K562 (cell line): Measurements from ENCODE around the gene ZBTB47. TPM values are rescaled to one million over a fixed set of nuclear protein-coding genes. Genes with fewer than 3 reads are reported as not detected.

ENCODE experiments used
- ATAC-seq: fragments of 200-7000 bp; cut with Tn5 transposase; 3 replicates; pipeline ENCODE4 v1.9.1; 2020; ENCODE audit warnings: moderate library complexity
- BruUV-seq: library from RNA; stranded (reverse); fragments of 400-500 nt; replicated peaks from 2 replicates; lab custom pipeline; 2021; lab: Mats Ljungman, UMichigan
- CTCF ChIA-PET: fragments of 300-600 bp; formaldehyde crosslinking; extraction: SDS; loops from one replicate; lab custom pipeline; 2021; ENCODE audit warnings: low intra/inter-chr PET ratio; lab: Yijun Ruan, JAX
- POLR2A ChIA-PET: fragments of 300-600, 350-650 bp; sonication (Branson Sonifier 250); formaldehyde crosslinking; extraction: SDS; loops from one replicate; lab custom pipeline; 2021; ENCODE audit warnings: antibody characterized with exemption, inconsistent platforms; lab: Yijun Ruan, JAX
- DNase-seq, 4 experiments: peaks; one replicate each; pipeline versions ENCODE4 v3.0.0 to v3.0.0-alpha.2; 2011 to 2018; ENCODE audit warnings: low spot score in 3 of 4, mixed read lengths in 3 of 4; ENCODE audit errors: extremely low read depth in 1 of 4
- FAIRE-seq: peaks from 2 replicates; lab custom pipeline; 2011; peaks lifted over from hg19 to GRCh38; lab: Jason Lieb, UNC
- H2AFZ ChIP-seq: 2 replicates; pipeline ENCODE4 v1.6.0; 2011; ENCODE audit warnings: low read depth, low read length, control low read depth, inconsistent platforms
- H3K27ac ChIP-seq: fragments of 200-600 bp; 3 replicates; pipeline ENCODE4 v1.8.0; 2011; ENCODE audit warnings: low read depth, mild to moderate bottlenecking, control low read depth, inconsistent platforms, low read length, moderate library complexity, mixed read lengths; ENCODE audit errors: extremely low read depth
- H3K27me3 ChIP-seq, 2 experiments: fragments of 300-600 bp in 1 of 2; 2 replicates in 1 of 2; 3 replicates in 1 of 2; pipeline versions ENCODE4 v1.6.0 to v1.8.0; 2011; ENCODE audit warnings: inconsistent platforms in 2 of 2, low read length in 2 of 2, mild to moderate bottlenecking in 1 of 2, mixed read lengths in 1 of 2, moderate library complexity in 1 of 2; ENCODE audit not compliant: control insufficient read depth in 2 of 2, insufficient read depth in 2 of 2
- H3K36me3 ChIP-seq: fragments of 300-600 bp; 3 replicates; pipeline ENCODE4 v1.8.0; 2011; ENCODE audit warnings: mild to moderate bottlenecking, low read length, inconsistent platforms; ENCODE audit not compliant: control insufficient read depth, insufficient read depth
- H3K4me1 ChIP-seq, 2 experiments: fragments of 200-600 bp in 1 of 2; replicated peaks in 1 of 2; 2 replicates in 1 of 2; 3 replicates in 1 of 2; pipeline versions ENCODE4 v1.5.1 to v1.8.0; 2011; ENCODE audit warnings: inconsistent platforms in 2 of 2, low read length in 2 of 2, mild to moderate bottlenecking in 1 of 2, mixed read lengths in 1 of 2, moderate library complexity in 1 of 2; ENCODE audit not compliant: control insufficient read depth in 2 of 2, insufficient read depth in 2 of 2
- H3K4me2 ChIP-seq: 2 replicates; pipeline ENCODE4 v1.6.1; 2011; ENCODE audit warnings: low read length, control low read depth, inconsistent platforms, mixed read lengths; ENCODE audit not compliant: insufficient read depth
- H3K4me3 ChIP-seq: fragments of 200-600 bp; sonication (generic), shearing (Covaris generic); 2 replicates; pipeline ENCODE4 v1.5.1; 2016; ENCODE audit warnings: control low read depth, inconsistent platforms
- H3K79me2 ChIP-seq: fragments of 200-600 bp; 3 replicates; pipeline ENCODE4 v1.8.0; 2011; ENCODE audit warnings: low read length, inconsistent platforms; ENCODE audit not compliant: control insufficient read depth, insufficient read depth
- H3K9ac ChIP-seq, 2 experiments: 2 replicates each; pipeline versions ENCODE4 v1.6.0 to v1.6.1; 2011; ENCODE audit warnings: low read depth in 2 of 2, low read length in 2 of 2, control low read depth in 1 of 2, inconsistent platforms in 1 of 2, mild to moderate bottlenecking in 1 of 2, mixed read lengths in 1 of 2; ENCODE audit not compliant: insufficient read depth in 1 of 2
- H3K9me1 ChIP-seq: one replicate; pipeline ENCODE4 v1.6.0; 2011; ENCODE audit warnings: inconsistent platforms, mild to moderate bottlenecking, low read length, moderate library complexity; ENCODE audit not compliant: control insufficient read depth, insufficient read depth
- H3K9me3 ChIP-seq: replicated peaks from 2 replicates; pipeline ENCODE4 v1.5.1; 2011; ENCODE audit warnings: low read depth, low read length, inconsistent platforms; ENCODE audit not compliant: control insufficient read depth, insufficient read depth
- H4K20me1 ChIP-seq: replicated peaks from 2 replicates; pipeline ENCODE4 v1.6.1; 2011; ENCODE audit warnings: low read length, inconsistent platforms, mixed read lengths; ENCODE audit not compliant: control insufficient read depth, insufficient read depth
- BCOR ChIP-seq: fragments of 450-650 bp; IDR thresholded peaks from 2 replicates; pipeline ENCODE4 v1.6.1; 2016
- BRF2 ChIP-seq: IDR thresholded peaks from 3 replicates; pipeline ENCODE4 v1.6.1; 2011; ENCODE audit warnings: borderline replicate concordance, mild to moderate bottlenecking; ENCODE audit not compliant: insufficient read length, insufficient read depth
- DNMT1 ChIP-seq: fragments of 450-650 bp; IDR thresholded peaks from 2 replicates; pipeline ENCODE4 v1.6.1; 2016; ENCODE audit warnings: antibody characterized with exemption, mild to moderate bottlenecking
- EP400 ChIP-seq: fragments of 450-650 bp; IDR thresholded peaks from 2 replicates; pipeline ENCODE4 v1.6.1; 2017; ENCODE audit warnings: antibody characterized with exemption, mild to moderate bottlenecking, moderate library complexity
- HIVEP1 ChIP-seq: fragments of 250-450 bp; sonication (Bioruptor Pico); IDR thresholded peaks from 2 replicates; pipeline ENCODE4 v1.4.0; 2020; ENCODE audit warnings: mild to moderate bottlenecking
- HNRNPL ChIP-seq: fragments of 200-400 bp; formaldehyde crosslinking; IDR thresholded peaks from 2 replicates; pipeline ENCODE4 v1.6.1; 2017; ENCODE audit warnings: low read depth, mild to moderate bottlenecking, low read length
- ILF3 ChIP-seq: fragments of 450-650 bp; IDR thresholded peaks from 2 replicates; pipeline ENCODE4 v1.6.1; 2018; ENCODE audit warnings: antibody characterized with exemption, mild to moderate bottlenecking, moderate library complexity, borderline replicate concordance
- LARP7 ChIP-seq: fragments of 450-650 bp; IDR thresholded peaks from 2 replicates; pipeline ENCODE4 v1.6.1; 2016
- PRMT5 ChIP-seq: sonication (generic); formaldehyde crosslinking; IDR thresholded peaks from 2 replicates; pipeline ENCODE4 v1.5.0; 2020; ENCODE audit warnings: missing genetic modification reagents
- PTTG1 ChIP-seq: fragments of 450-650 bp; IDR thresholded peaks from 2 replicates; pipeline ENCODE4 v1.6.1; 2016; ENCODE audit warnings: low read depth, mild to moderate bottlenecking, missing genetic modification characterization, missing compliant biosample characterization
- RNF2 ChIP-seq: sonication (generic); IDR thresholded peaks from 2 replicates; pipeline ENCODE4 v1.6.1; 2016
- TCF3 ChIP-seq: sonication (generic); formaldehyde crosslinking; IDR thresholded peaks from 2 replicates; pipeline ENCODE4 v1.4.0; 2020; ENCODE audit warnings: mild to moderate bottlenecking, missing genetic modification reagents
- ZEB2 ChIP-seq: fragments of 450-650 bp; IDR thresholded peaks from 2 replicates; pipeline ENCODE4 v1.6.1; 2016
- ZNF134 ChIP-seq: fragments of 250-450 bp; sonication (Bioruptor Pico); conservative IDR thresholded peaks from 2 replicates; pipeline ENCODE4 v1.4.0; 2020
- ZNF175 ChIP-seq: fragments of 200-800 bp; sonication (Bioruptor generic); IDR thresholded peaks from 2 replicates; pipeline ENCODE4 v1.6.1; 2016; ENCODE audit warnings: low read depth, mild to moderate bottlenecking, missing genetic modification characterization, missing compliant biosample characterization
- ZNF507 ChIP-seq: conservative IDR thresholded peaks from 2 replicates; pipeline ENCODE4 v1.6.1; 2017; ENCODE audit warnings: missing genetic modification characterization, missing compliant biosample characterization
- ZNF57 ChIP-seq: fragments of 450-650 bp; formaldehyde crosslinking; IDR thresholded peaks from 2 replicates; pipeline ENCODE4 v1.4.0; 2020; ENCODE audit warnings: mild to moderate bottlenecking, moderate library complexity
- ZNF780A ChIP-seq: fragments of 250-450 bp; sonication (Bioruptor Pico); IDR thresholded peaks from 2 replicates; pipeline ENCODE4 v1.5.0; 2021; ENCODE audit warnings: mild to moderate bottlenecking
- WGBS: fragments of 100-300 bp; shearing (Covaris generic); methylation state at CpG from one replicate; pipeline ENCODE4 v1.1.6; 2016; ENCODE audit warnings: low coverage, mixed read lengths; ENCODE audit not compliant: insufficient coverage; ENCODE audit errors: missing lambda C conversion rate; 5-methylcytosine and 5-hydroxymethylcytosine counted together
- in situ Hi-C: fragments of 300-500 bp; cut with MboI; formaldehyde crosslinking; loops from 4 replicates; pipeline ENCODE4 v1.15.0; 2018; ENCODE audit warnings: inconsistent platforms, mixed read lengths
- intact Hi-C: fragments of 100-400 bp; cut with micrococcal nuclease; formaldehyde crosslinking; loops from 2 replicates; pipeline ENCODE4 v1.14.2; 2022
- polyA plus RNA-seq, 8 experiments: library from polyadenylated mRNA; depleted of rRNA in 4 of 8; stranded (reverse) in 5 of 8; unstranded in 3 of 8; fragments of >200 nt; fragmentation: Nextera tagmentation in 2 of 8; fragmentation: Illumina TruSeq in 1 of 8; extraction: Ambion mirVana in 2 of 8; extraction: Trizol in 1 of 8; gene quantifications; 2 replicates each; pipeline versions ENCODE4 v1.2.1 to v1.2.3, GENCODE V29; 2011 to 2014; ENCODE audit warnings: inconsistent platforms in 1 of 8, missing spikeins in 1 of 8
- total RNA-seq, 7 experiments: library from RNA; depleted of rRNA in 6 of 7; stranded (reverse); fragments of >200 nt in 6 of 7; fragmentation: Illumina TruSeq in 2 of 7; extraction: Trizol in 2 of 7; gene quantifications; 2 replicates each; pipeline versions ENCODE4 v1.2.1 to v1.2.3, GENCODE V29; 2011 to 2021; ENCODE audit warnings: low replicate concordance in 1 of 7
- TF ChIP-seq, protein P1 (sequence below): fragments of 450-650 bp; IDR thresholded peaks from 2 replicates; pipeline ENCODE4 v1.6.1; 2016

Gene ZBTB47
- total and polyA plus RNA-seq, 9 of the 15 experiments (the other 6 are each of a cell fraction or from before 2014, with no cell fraction given), result 0.11 to 4.6 (median 1.7) TPM; not detected in 1

- TF ChIP-seq ZEB2, result 0 out of 2 replicates have a peak, but pooled peaks have one; percentile 30
- TF ChIP-seq TCF3 (CRISPR knock-in tag), result peak; percentile 71
- TF ChIP-seq, all 486 proteins: peak for 74
These were observed 47.8 kb upstream of the ZBTB47 start (continued) for GRCh38 chr3:42605546-42606173.

DNA sequence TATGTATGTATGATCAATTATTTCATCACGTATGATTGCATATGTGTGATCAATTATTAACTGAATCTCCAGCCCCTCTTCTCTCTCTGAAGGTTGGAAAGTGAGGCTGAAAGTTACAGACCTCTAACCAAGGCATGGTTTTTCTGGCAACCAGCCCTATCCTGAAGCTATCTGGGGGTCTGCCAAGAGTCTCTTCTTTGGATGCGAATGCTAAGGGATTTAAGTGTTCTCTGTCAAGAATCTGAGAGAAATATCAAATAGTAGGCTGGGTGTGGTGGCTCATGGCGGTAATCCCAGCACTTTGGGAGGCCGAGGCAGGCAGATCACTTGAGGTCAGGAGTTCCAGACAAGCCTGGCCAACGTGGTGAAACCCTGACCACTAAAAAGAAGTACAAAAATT, 44.9 kb upstream of the ZBTB47 start:
- no peak for TF ChIP-seq EP400
- TF ChIP-seq BCOR, result no peak
- TF ChIP-seq PTTG1 (tag), result no peak
- TF ChIP-seq ZNF175, result no peak
- no peak for TF ChIP-seq RNF2
- TF ChIP-seq BRF2, result no peak
- TF ChIP-seq HNRNPL, result no peak
- TF ChIP-seq HIVEP1 (CRISPR knock-in tag), result no peak
- no peak for TF ChIP-seq ILF3
- TF ChIP-seq, protein P1, sequence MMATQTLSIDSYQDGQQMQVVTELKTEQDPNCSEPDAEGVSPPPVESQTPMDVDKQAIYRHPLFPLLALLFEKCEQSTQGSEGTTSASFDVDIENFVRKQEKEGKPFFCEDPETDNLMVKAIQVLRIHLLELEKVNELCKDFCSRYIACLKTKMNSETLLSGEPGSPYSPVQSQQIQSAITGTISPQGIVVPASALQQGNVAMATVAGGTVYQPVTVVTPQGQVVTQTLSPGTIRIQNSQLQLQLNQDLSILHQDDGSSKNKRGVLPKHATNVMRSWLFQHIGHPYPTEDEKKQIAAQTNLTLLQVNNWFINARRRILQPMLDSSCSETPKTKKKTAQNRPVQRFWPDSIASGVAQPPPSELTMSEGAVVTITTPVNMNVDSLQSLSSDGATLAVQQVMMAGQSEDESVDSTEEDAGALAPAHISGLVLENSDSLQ, result no peak
- TF ChIP-seq ZNF507 (tag), result no peak
- TF ChIP-seq DNMT1, result no peak
- TF ChIP-seq ZNF57 (CRISPR knock-in tag), result no peak
- TF ChIP-seq PRMT5 (CRISPR knock-in tag), result no peak
- TF ChIP-seq ZNF780A (CRISPR knock-in tag), result no peak
- TF ChIP-seq ZNF134, result no peak
- TF ChIP-seq LARP7, result no peak
- Histone ChIP-seq H2AFZ (no peak overlapping the region), H3K27me3 (no peaks in the 10 kb centered on the region), H4K20me1 (peaks cover 12% of the 10 kb centered on the region; the same call in 1 of the 2 replicates), H3K4me1 (peaks cover 0 to 22% of the 10 kb centered on the region in 2 experiments; a peak in 4 of 5 replicates), H3K27ac (no peak overlapping the region), H3K9ac (no peak overlapping the region), H3K9me1 (no peaks in the 10 kb centered on the region), H3K36me3 (peaks cover 79% of the 10 kb centered on the region), H3K79me2 (peaks cover 100% of the 10 kb centered on the region), H3K4me3 (no peak overlapping the region), H3K9me3 (no peaks in the 10 kb centered on the region), H3K4me2 (no peak overlapping the region)
- in situ Hi-C loops, result no loop called here
- intact Hi-C loops, result no loop called here
- CTCF ChIA-PET, result no interaction called here
- POLR2A ChIA-PET, result interaction anchor here (0.6 kb wide), 1 partner anchor 500 kb away, joined by 3 read pairs; no protein-coding TSS in a partner anchor
- no peak for DNase-seq
- ATAC-seq, result no peak
- BruUV-seq, result no TSS peak
- no peak for FAIRE-seq
- WGBS, result 79% methylated on average over 5 of the region's 5 CpGs
